SK-N-SH (cell line): Measurements from ENCODE around the gene C10orf90. TPM values are rescaled to one million over a fixed set of nuclear protein-coding genes. Genes with fewer than 3 reads are reported as not detected.

Experiments used
- CTCF ChIA-PET: fragments of 300-600, 350-600 bp; formaldehyde crosslinking; extraction: SDS; loops from one replicate; lab custom pipeline; 2021; lab: Yijun Ruan, JAX
- POLR2A ChIA-PET: fragments of 350-600 bp; sonication (Branson Sonifier 250); formaldehyde crosslinking; extraction: SDS; loops from one replicate; lab custom pipeline; 2020; ENCODE audit warnings: antibody characterized with exemption, inconsistent platforms; lab: Yijun Ruan, JAX
- DNase-seq: peaks from one replicate; pipeline ENCODE4 v3.0.0; 2012
- H2AFZ ChIP-seq: fragments of 200-600 bp; sonication (generic); 2 replicates; pipeline ENCODE4 v1.8.1; 2016; ENCODE audit warnings: antibody characterized with exemption, mild to moderate bottlenecking, low read depth
- H3F3A ChIP-seq: fragments of 200-600 bp; sonication (generic); replicated peaks from 2 replicates; pipeline ENCODE3; 2016; ENCODE audit warnings: antibody characterized with exemption, mild to moderate bottlenecking; ENCODE audit not compliant: insufficient read depth
- H3K27ac ChIP-seq, 2 experiments: fragments of 200-500 bp in 1 of 2; fragments of 200-600 bp in 1 of 2; sonication (Bioruptor generic) in 1 of 2; sonication (generic), shearing (Covaris generic) in 1 of 2; 2 replicates each; pipeline versions ENCODE4 v1.5.1 to v1.6.1; 2014 to 2016; ENCODE audit warnings: low read depth in 2 of 2, inconsistent platforms in 1 of 2, low read length in 1 of 2, mild to moderate bottlenecking in 1 of 2, mixed read lengths in 1 of 2
- H3K27me3 ChIP-seq: fragments of 200-600 bp; sonication (generic), shearing (Covaris generic); 2 replicates; pipeline ENCODE4 v1.6.1; 2016; ENCODE audit warnings: mixed run types; ENCODE audit not compliant: insufficient read depth
- H3K36me3 ChIP-seq, 2 experiments: fragments of 200-500 bp in 1 of 2; fragments of 200-600 bp in 1 of 2; sonication (Bioruptor generic) in 1 of 2; sonication (generic) in 1 of 2; replicated peaks in 1 of 2; 2 replicates each; pipeline versions ENCODE3 to v1.5.1; 2014 to 2016; ENCODE audit warnings: low read length in 1 of 2, mild to moderate bottlenecking in 1 of 2; ENCODE audit not compliant: insufficient read depth in 2 of 2, control insufficient read depth in 1 of 2
- H3K4me1 ChIP-seq, 2 experiments: fragments of 200-500 bp in 1 of 2; fragments of 200-600 bp in 1 of 2; sonication (Bioruptor generic) in 1 of 2; sonication (generic), shearing (Covaris generic) in 1 of 2; 2 replicates each; pipeline versions ENCODE4 v1.5.1 to v1.6.1; 2014 to 2016; ENCODE audit warnings: low read depth in 1 of 2, low read length in 1 of 2, mixed run types in 1 of 2; ENCODE audit not compliant: insufficient read depth in 2 of 2, control insufficient read depth in 1 of 2
- H3K4me2 ChIP-seq: fragments of 200-600 bp; sonication (generic), shearing (Covaris generic); 2 replicates; pipeline ENCODE4 v1.6.1; 2017; ENCODE audit warnings: mixed run types
- H3K4me3 ChIP-seq, 2 experiments: fragments of 200-500 bp in 1 of 2; fragments of 200-600 bp in 1 of 2; sonication (Bioruptor generic) in 1 of 2; sonication (generic), shearing (Covaris generic) in 1 of 2; 2 replicates each; pipeline versions ENCODE4 v1.5.1 to v1.8.1; 2014 to 2016; ENCODE audit warnings: low read depth in 2 of 2, inconsistent platforms in 1 of 2, low read length in 1 of 2, mild to moderate bottlenecking in 1 of 2, mixed read lengths in 1 of 2, moderate library complexity in 1 of 2
- H3K79me2 ChIP-seq: fragments of 200-600 bp; sonication (generic); 2 replicates; pipeline ENCODE4 v1.8.1; 2017; ENCODE audit warnings: mild to moderate bottlenecking; ENCODE audit not compliant: insufficient read depth
- H3K9ac ChIP-seq: fragments of 200-600 bp; sonication (generic); 2 replicates; pipeline ENCODE4 v1.6.1; 2017; ENCODE audit warnings: mixed run types
- H3K9me2 ChIP-seq: fragments of 200-600 bp; sonication (generic); 2 replicates; pipeline ENCODE4 v1.6.1; 2017; ENCODE audit warnings: mixed run types
- H3K9me3 ChIP-seq: fragments of 200-600 bp; sonication (generic); 2 replicates; pipeline ENCODE4 v1.6.1; 2017; ENCODE audit warnings: mixed run types, mild to moderate bottlenecking, moderate library complexity
- H4K20me1 ChIP-seq: fragments of 200-600 bp; sonication (generic); 2 replicates; pipeline ENCODE4 v1.6.1; 2017; ENCODE audit warnings: mild to moderate bottlenecking, mixed run types; ENCODE audit not compliant: insufficient read depth
- FOSL2 ChIP-seq: IDR thresholded peaks from 2 replicates; pipeline ENCODE4 v1.4.0; 2012; ENCODE audit warnings: low read depth, mild to moderate bottlenecking, moderate library complexity, borderline replicate concordance
- FOXM1 ChIP-seq: IDR thresholded peaks from 2 replicates; pipeline ENCODE4 v1.4.0; 2012; ENCODE audit warnings: low read depth, mild to moderate bottlenecking
- IRF3 ChIP-seq: fragments of 150-350 bp; IDR thresholded peaks from 2 replicates; pipeline ENCODE4 v1.6.1; 2016; ENCODE audit warnings: mild to moderate bottlenecking, low read depth, low read length
- MXI1 ChIP-seq: IDR thresholded peaks from 2 replicates; pipeline ENCODE4 v1.6.1; 2012; ENCODE audit warnings: mild to moderate bottlenecking, low read depth, low read length, improper control_type of control experiment
- PBX3 ChIP-seq: IDR thresholded peaks from 2 replicates; pipeline ENCODE4; 2012
- RAD21 ChIP-seq: IDR thresholded peaks from 2 replicates; pipeline ENCODE4 v1.6.1; 2012; ENCODE audit warnings: mild to moderate bottlenecking, low read length
- SMC3 ChIP-seq: IDR thresholded peaks from 2 replicates; pipeline ENCODE4 v1.6.1; 2012; ENCODE audit warnings: low read depth, low read length, improper control_type of control experiment
- TAF1 ChIP-seq: IDR thresholded peaks from 2 replicates; pipeline ENCODE4 v1.6.1; 2012; ENCODE audit warnings: low read depth, mild to moderate bottlenecking, low read length, moderate library complexity, borderline replicate concordance
- TCF12 ChIP-seq: IDR thresholded peaks from 2 replicates; pipeline ENCODE4 v1.4.0; 2012
- TEAD4 ChIP-seq: IDR thresholded peaks from 2 replicates; pipeline ENCODE4 v1.4.0; 2012; ENCODE audit warnings: mild to moderate bottlenecking, borderline replicate concordance; ENCODE audit not compliant: insufficient read depth
- USF1 ChIP-seq: IDR thresholded peaks from 2 replicates; pipeline ENCODE4 v1.4.0; 2012; ENCODE audit warnings: low read depth, borderline replicate concordance
- YY1 ChIP-seq: IDR thresholded peaks from 2 replicates; pipeline ENCODE4 v1.4.0; 2012; ENCODE audit warnings: low read depth, mild to moderate bottlenecking
- WGBS: methylation state at CpG from one replicate; pipeline ENCODE4 v1.1.6; 2017; ENCODE audit warnings: low lambda C conversion rate; 5-methylcytosine and 5-hydroxymethylcytosine counted together
- polyA plus RNA-seq, 3 experiments: library from polyadenylated mRNA; depleted of rRNA; stranded (reverse); fragments of >200 nt; gene quantifications; 2 replicates each; pipeline ENCODE4 v1.2.3, GENCODE V29; 2012
- TF ChIP-seq, protein P1 (sequence below): IDR thresholded peaks from 2 replicates; pipeline ENCODE4 v1.6.1; 2012; ENCODE audit warnings: mild to moderate bottlenecking, low read depth, low read length, moderate library complexity
- TF ChIP-seq, protein P2 (sequence below): IDR thresholded peaks from 2 replicates; pipeline ENCODE4 v1.4.0; 2012; ENCODE audit warnings: low read depth, borderline replicate concordance

C10orf90 gene
- polyA plus RNA-seq, 1 of the 3 experiments (the other 2 are of a cell fraction), result 0.21 TPM

DNA sequence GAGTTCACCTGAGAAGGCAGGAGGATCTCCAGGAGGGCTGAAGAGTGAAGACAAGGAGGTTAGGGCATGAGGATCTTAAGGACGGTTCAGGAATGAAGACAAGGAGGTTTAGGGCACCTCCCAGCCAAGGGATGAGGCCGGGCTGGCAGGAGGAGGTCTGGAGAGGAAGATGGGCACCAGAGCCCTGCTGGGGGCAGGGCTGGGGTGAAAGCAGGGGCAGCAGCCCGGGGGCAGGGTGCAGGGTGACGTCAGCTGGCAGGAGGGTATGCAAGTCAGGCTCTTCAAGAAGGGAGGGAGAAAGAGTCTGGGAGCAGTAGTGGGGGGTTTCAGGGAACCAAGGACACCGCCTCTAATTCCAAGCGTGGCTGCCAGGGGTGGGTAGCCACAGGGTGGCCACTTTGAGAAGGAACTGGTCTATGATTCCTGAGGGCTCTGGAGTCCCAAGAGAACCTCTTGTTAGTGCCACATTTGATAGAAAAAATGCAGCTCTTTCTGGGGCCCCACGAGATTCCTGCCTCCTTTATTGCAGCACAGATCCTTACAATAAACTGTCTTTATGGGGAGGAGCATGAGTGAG lies 101.6 kb downstream of the C10orf90 start:
- Histone ChIP-seq H3K9ac (no peak overlapping the region; the same call in 1 of the 2 replicates), H3K36me3 (no peaks in the 10 kb centered on the region), H3K4me2 (peak overlapping the region; percentile 43), H3K27ac (peak overlapping the region in 1 of 2 experiments; percentile 71; a peak in 2 of 4 replicates), H3K9me3 (no peaks in the 10 kb centered on the region), H3K9me2 (no peaks in the 10 kb centered on the region), H3K4me1 (peaks cover 0 to 8% of the 10 kb centered on the region in 2 experiments; a peak in 1 of 4 replicates), H3K27me3 (no peaks in the 10 kb centered on the region), H3K79me2 (no peaks in the 10 kb centered on the region), H4K20me1 (no peaks in the 10 kb centered on the region), H3F3A (peaks cover 6% of the 10 kb centered on the region), H3K4me3 (no peak overlapping the region), H2AFZ (peak overlapping the region; percentile 26)
- WGBS, result 44% methylated on average over 7 of the region's 7 CpGs
- ChIA-PET CTCF (interaction anchor here (0.6 kb wide), 1 partner anchor 19 kb away, joined by 3 read pairs; no protein-coding TSS in a partner anchor), POLR2A (no interaction called here)
- TF ChIP-seq FOXM1, result no peak
- TF ChIP-seq USF1, result no peak
- TF ChIP-seq, protein P1, sequence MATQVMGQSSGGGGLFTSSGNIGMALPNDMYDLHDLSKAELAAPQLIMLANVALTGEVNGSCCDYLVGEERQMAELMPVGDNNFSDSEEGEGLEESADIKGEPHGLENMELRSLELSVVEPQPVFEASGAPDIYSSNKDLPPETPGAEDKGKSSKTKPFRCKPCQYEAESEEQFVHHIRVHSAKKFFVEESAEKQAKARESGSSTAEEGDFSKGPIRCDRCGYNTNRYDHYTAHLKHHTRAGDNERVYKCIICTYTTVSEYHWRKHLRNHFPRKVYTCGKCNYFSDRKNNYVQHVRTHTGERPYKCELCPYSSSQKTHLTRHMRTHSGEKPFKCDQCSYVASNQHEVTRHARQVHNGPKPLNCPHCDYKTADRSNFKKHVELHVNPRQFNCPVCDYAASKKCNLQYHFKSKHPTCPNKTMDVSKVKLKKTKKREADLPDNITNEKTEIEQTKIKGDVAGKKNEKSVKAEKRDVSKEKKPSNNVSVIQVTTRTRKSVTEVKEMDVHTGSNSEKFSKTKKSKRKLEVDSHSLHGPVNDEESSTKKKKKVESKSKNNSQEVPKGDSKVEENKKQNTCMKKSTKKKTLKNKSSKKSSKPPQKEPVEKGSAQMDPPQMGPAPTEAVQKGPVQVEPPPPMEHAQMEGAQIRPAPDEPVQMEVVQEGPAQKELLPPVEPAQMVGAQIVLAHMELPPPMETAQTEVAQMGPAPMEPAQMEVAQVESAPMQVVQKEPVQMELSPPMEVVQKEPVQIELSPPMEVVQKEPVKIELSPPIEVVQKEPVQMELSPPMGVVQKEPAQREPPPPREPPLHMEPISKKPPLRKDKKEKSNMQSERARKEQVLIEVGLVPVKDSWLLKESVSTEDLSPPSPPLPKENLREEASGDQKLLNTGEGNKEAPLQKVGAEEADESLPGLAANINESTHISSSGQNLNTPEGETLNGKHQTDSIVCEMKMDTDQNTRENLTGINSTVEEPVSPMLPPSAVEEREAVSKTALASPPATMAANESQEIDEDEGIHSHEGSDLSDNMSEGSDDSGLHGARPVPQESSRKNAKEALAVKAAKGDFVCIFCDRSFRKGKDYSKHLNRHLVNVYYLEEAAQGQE, result no peak
- no peak for TF ChIP-seq TEAD4
- no peak for TF ChIP-seq TAF1
- no peak for TF ChIP-seq MXI1
- no peak for TF ChIP-seq PBX3
- TF ChIP-seq SMC3, result no peak
- no peak for TF ChIP-seq FOSL2
- DNase-seq, result no peak

DNA sequence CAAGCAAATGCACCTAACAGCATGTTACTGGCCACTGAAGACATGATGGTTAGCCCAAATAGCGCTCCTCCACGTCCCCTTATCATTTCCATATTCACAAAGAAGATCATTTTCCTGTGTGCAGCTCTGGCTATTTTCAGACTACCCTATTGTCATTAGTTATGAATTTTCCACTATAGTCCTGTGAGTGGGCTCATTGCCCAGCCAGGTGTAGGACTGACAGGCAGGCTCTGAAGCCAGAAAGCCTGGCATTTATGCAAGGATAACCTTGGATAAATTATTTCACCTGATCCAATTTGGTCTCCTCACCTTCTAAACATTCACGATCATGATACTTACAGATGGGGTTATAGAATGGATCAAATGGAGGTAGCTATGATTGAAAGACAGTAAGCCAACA lies 104.6 kb downstream of the C10orf90 start:
- H3K79me2 ChIP-seq, result no peaks in the 10 kb centered on the region
- no peak overlapping the region for H3K4me2 ChIP-seq
- peaks cover 6% of the 10 kb centered on the region for H3F3A ChIP-seq
- TF ChIP-seq TCF12 (no peak), RAD21 (no peak), IRF3 (no peak), YY1 (no peak)
- TF ChIP-seq, protein P2, sequence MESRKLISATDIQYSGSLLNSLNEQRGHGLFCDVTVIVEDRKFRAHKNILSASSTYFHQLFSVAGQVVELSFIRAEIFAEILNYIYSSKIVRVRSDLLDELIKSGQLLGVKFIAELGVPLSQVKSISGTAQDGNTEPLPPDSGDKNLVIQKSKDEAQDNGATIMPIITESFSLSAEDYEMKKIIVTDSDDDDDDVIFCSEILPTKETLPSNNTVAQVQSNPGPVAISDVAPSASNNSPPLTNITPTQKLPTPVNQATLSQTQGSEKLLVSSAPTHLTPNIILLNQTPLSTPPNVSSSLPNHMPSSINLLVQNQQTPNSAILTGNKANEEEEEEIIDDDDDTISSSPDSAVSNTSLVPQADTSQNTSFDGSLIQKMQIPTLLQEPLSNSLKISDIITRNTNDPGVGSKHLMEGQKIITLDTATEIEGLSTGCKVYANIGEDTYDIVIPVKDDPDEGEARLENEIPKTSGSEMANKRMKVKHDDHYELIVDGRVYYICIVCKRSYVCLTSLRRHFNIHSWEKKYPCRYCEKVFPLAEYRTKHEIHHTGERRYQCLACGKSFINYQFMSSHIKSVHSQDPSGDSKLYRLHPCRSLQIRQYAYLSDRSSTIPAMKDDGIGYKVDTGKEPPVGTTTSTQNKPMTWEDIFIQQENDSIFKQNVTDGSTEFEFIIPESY, result no peak
- no peak overlapping the region for H2AFZ ChIP-seq
- ChIA-PET CTCF (no interaction called here), POLR2A (no interaction called here)
- H3K9ac ChIP-seq, result no peak overlapping the region
- no peaks in the 10 kb centered on the region for H4K20me1 ChIP-seq
- H3K9me2 ChIP-seq, result no peaks in the 10 kb centered on the region
- H3K27me3 ChIP-seq, result no peaks in the 10 kb centered on the region
- no peaks in the 10 kb centered on the region for H3K9me3 ChIP-seq
- H3K4me1 ChIP-seq, result peaks cover 0 to 8% of the 10 kb centered on the region in 2 experiments; a peak in 1 of 4 replicates
- no peak overlapping the region for H3K4me3 ChIP-seq
- no peak overlapping the region for H3K27ac ChIP-seq
- no peak for DNase-seq
- WGBS, result 68% methylated on average over 3 of the region's 3 CpGs
- H3K36me3 ChIP-seq, result no peaks in the 10 kb centered on the region
